BE2C (cell line): Measurements from ENCODE around the gene PSD4.
"Not testable (repeated sequence)": the region's sequence is repeated elsewhere in the genome, so short reads cannot be mapped to it uniquely, and the experiment has no call there.

Experiments
- DNase-seq: peaks from one replicate; pipeline ENCODE4 v3.0.0-alpha.2; 2020
- H3K27me3 ChIP-seq: fragments of 250-450 bp; sonication (Bioruptor Pico); 2 replicates; pipeline ENCODE4 v1.5.1; 2020; ENCODE audit warnings: mild to moderate bottlenecking
- H3K36me3 ChIP-seq: fragments of 250-450 bp; sonication (Bioruptor Pico); 2 replicates; pipeline ENCODE4 v1.5.1; 2020; ENCODE audit warnings: mild to moderate bottlenecking
- H3K4me1 ChIP-seq: fragments of 250-450 bp; sonication (Bioruptor Pico); 2 replicates; pipeline ENCODE4 v1.5.1; 2020
- H3K4me3 ChIP-seq: 2 replicates; pipeline ENCODE4 v1.5.1; 2011; ENCODE audit warnings: low read depth, low read length
- H3K9me3 ChIP-seq: fragments of 250-450 bp; sonication (Bioruptor Pico); 2 replicates; pipeline ENCODE4 v1.5.1; 2020
- CTCF ChIP-seq: IDR thresholded peaks from 2 replicates; pipeline ENCODE4 v1.5.1; 2012; ENCODE audit warnings: mild to moderate bottlenecking, low read depth, low read length

Gene PSD4

GRCh38 chr2:113232740-113233139 is 59.0 kb downstream of the PSD4 start:
- TF ChIP-seq CTCF, result no peak
- DNase-seq, result no peak
- H3K9me3 ChIP-seq, result no peaks in the 10 kb centered on the region
- H3K4me3 ChIP-seq, result no peak overlapping the region
- no peaks in the 10 kb centered on the region for H3K36me3 ChIP-seq
- no peaks in the 10 kb centered on the region for H3K4me1 ChIP-seq
- H3K27me3 ChIP-seq, result no peaks in the 10 kb centered on the region

- TF ChIP-seq CTCF, result no peak
- no peak for DNase-seq
- no peaks in the 10 kb centered on the region for H3K27me3 ChIP-seq
- H3K36me3 ChIP-seq, result no peaks in the 10 kb centered on the region
- no peaks in the 10 kb centered on the region for H3K4me1 ChIP-seq
- H3K4me3 ChIP-seq, result no peak overlapping the region
- H3K9me3 ChIP-seq, result no peaks in the 10 kb centered on the region
Observed at GRCh38 chr2:113233593-113234550, 60.1 kb downstream of the PSD4 start.

- no peaks in the 10 kb centered on the region for H3K9me3 ChIP-seq
- no peaks in the 10 kb centered on the region for H3K36me3 ChIP-seq
- no peaks in the 10 kb centered on the region for H3K27me3 ChIP-seq
- no peaks in the 10 kb centered on the region for H3K4me1 ChIP-seq
- TF ChIP-seq CTCF, result no peak
- H3K4me3 ChIP-seq, result no peak overlapping the region
- no peak for DNase-seq
Observed at GRCh38 chr2:113234721-113235346, 61.1 kb downstream of the PSD4 start.

- H3K27me3 ChIP-seq, H3K9me3 ChIP-seq, H3K4me1 ChIP-seq, H3K36me3 ChIP-seq, H3K4me3 ChIP-seq, DNase-seq: not testable (repeated sequence)
Observed at GRCh38 chr2:113235347-113236226, 61.8 kb downstream of the PSD4 start.

- TF ChIP-seq CTCF, result no peak
- Histone ChIP-seq H3K9me3 (no peaks in the 10 kb centered on the region), H3K4me3 (no peak overlapping the region), H3K27me3 (no peaks in the 10 kb centered on the region), H3K36me3 (no peaks in the 10 kb centered on the region), H3K4me1 (no peaks in the 10 kb centered on the region)
- DNase-seq, result no peak
Observed at GRCh38 chr2:113236367-113237159, 62.8 kb downstream of the PSD4 start.
